Nephron (organoid): ENCODE results near the gene MLXIP.
A peak's percentile ranks its signal among the peaks of the same experiment; 100 is the strongest.
"Not testable (repeated sequence)": the region's sequence is repeated elsewhere in the genome, so short reads cannot be mapped to it uniquely, and the experiment has no call there.

Source experiments
- H3K27ac Mint-ChIP-seq, 3 experiments: 2 replicates each; pipeline ENCODE4 v1.8.0; 2020; ENCODE audit warnings: mixed read lengths in 3 of 3, mild to moderate bottlenecking in 2 of 3, moderate library complexity in 1 of 3
- H3K27me3 Mint-ChIP-seq: 2 replicates; pipeline ENCODE4 v1.8.0; 2021; ENCODE audit warnings: low read depth, mild to moderate bottlenecking, moderate library complexity, mixed read lengths
- H3K36me3 Mint-ChIP-seq: 2 replicates; pipeline ENCODE4 v1.8.0; 2020; ENCODE audit warnings: low read depth, mixed read lengths
- H3K4me1 Mint-ChIP-seq: 2 replicates; pipeline ENCODE4 v1.8.0; 2020; ENCODE audit warnings: mixed read lengths
- H3K4me3 Mint-ChIP-seq, 3 experiments: 2 replicates each; pipeline ENCODE4 v1.8.0; 2020; ENCODE audit warnings: mild to moderate bottlenecking in 3 of 3, mixed read lengths in 3 of 3, moderate library complexity in 2 of 3
- H3K9me3 Mint-ChIP-seq: 2 replicates; pipeline ENCODE4 v1.8.0; 2020; ENCODE audit warnings: mixed read lengths
- TF ChIP-seq, protein P1 (sequence below), 3 experiments: fragments of 200-600 bp; sonication (generic); IDR thresholded peaks; one replicate each; pipeline ENCODE4 v1.5.0; 2021; ENCODE audit warnings: antibody characterized with exemption in 3 of 3; ENCODE audit not compliant: unreplicated experiment in 3 of 3

Gene MLXIP

GRCh38 chr12:122117979-122118378 lies 39.4 kb downstream of the MLXIP start:
- H3K4me1 Mint-ChIP-seq, result peaks cover 12% of the 10 kb centered on the region
- H3K36me3 Mint-ChIP-seq, result no peaks in the 10 kb centered on the region
- H3K27me3 Mint-ChIP-seq, result no peaks in the 10 kb centered on the region
- H3K9me3 Mint-ChIP-seq, result no peaks in the 10 kb centered on the region
- H3K27ac Mint-ChIP-seq, result peak overlapping the region in 1 of 3 experiments; percentile 30
- TF ChIP-seq, protein P1, sequence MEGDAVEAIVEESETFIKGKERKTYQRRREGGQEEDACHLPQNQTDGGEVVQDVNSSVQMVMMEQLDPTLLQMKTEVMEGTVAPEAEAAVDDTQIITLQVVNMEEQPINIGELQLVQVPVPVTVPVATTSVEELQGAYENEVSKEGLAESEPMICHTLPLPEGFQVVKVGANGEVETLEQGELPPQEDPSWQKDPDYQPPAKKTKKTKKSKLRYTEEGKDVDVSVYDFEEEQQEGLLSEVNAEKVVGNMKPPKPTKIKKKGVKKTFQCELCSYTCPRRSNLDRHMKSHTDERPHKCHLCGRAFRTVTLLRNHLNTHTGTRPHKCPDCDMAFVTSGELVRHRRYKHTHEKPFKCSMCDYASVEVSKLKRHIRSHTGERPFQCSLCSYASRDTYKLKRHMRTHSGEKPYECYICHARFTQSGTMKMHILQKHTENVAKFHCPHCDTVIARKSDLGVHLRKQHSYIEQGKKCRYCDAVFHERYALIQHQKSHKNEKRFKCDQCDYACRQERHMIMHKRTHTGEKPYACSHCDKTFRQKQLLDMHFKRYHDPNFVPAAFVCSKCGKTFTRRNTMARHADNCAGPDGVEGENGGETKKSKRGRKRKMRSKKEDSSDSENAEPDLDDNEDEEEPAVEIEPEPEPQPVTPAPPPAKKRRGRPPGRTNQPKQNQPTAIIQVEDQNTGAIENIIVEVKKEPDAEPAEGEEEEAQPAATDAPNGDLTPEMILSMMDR (IDR thresholded peaks at IDR 0.05; ENCODE audit: unreplicated experiment in 3 of 3), result no peak
- H3K4me3 Mint-ChIP-seq, result no peak overlapping the region

- not testable (repeated sequence) for H3K4me3 Mint-ChIP-seq, H3K27me3 Mint-ChIP-seq, H3K9me3 Mint-ChIP-seq, H3K36me3 Mint-ChIP-seq
- Mint-ChIP-seq H3K4me1 (peaks cover 17% of the 10 kb centered on the region), H3K27ac (peak overlapping the region; percentile 59 to 68 (median 68))
Measured at GRCh38 chr12:122121341-122121740, 42.8 kb downstream of the MLXIP start.

GRCh38 chr12:122121745-122122144 lies 43.2 kb downstream of the MLXIP start:
- peaks cover 17% of the 10 kb centered on the region for H3K4me1 Mint-ChIP-seq
- no peaks in the 10 kb centered on the region for H3K9me3 Mint-ChIP-seq
- TF ChIP-seq, protein P1 (IDR thresholded peaks at IDR 0.05; ENCODE audit: unreplicated experiment in 3 of 3), result no peak

GRCh38 chr12:122123051-122123760 lies 44.6 kb downstream of the MLXIP start:
- Mint-ChIP-seq H3K36me3 (peaks cover 7% of the 10 kb centered on the region), H3K27ac (peak overlapping the region; percentile 33 to 67 (median 43)), H3K4me1 (peaks cover 13% of the 10 kb centered on the region), H3K9me3 (no peaks in the 10 kb centered on the region), H3K4me3 (no peak overlapping the region), H3K27me3 (no peaks in the 10 kb centered on the region)
- TF ChIP-seq, protein P1 (IDR thresholded peaks at IDR 0.05; ENCODE audit: unreplicated experiment in 3 of 3), result peak; percentile 83 to 86 (median 85)

More at GRCh38 chr12:122121745-122122144, 43.2 kb downstream of the MLXIP start:
- peak overlapping the region; percentile 59 to 68 (median 68) for H3K27ac Mint-ChIP-seq
- peaks cover 5% of the 10 kb centered on the region for H3K36me3 Mint-ChIP-seq
- no peaks in the 10 kb centered on the region for H3K27me3 Mint-ChIP-seq
- no peak overlapping the region for H3K4me3 Mint-ChIP-seq

DNA sequence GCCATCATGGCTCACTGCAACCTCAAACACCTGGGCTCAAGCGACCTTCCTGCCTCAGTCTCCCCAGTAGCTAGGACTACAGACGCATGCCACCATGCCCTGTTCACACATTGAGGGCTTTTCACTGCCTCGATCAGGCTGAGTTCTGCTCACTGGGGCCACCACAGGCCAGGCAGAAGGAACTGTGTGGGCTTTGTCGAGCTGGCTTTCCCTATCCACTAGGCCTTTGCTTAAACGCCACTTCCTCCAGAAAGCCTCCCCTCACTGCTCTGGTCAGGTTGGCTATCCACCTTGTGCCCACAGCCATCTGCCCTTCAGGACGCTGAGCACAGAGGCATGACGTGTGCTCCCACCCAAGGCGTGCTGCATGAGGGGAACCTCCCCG lies 45.2 kb downstream of the MLXIP start:
- Mint-ChIP-seq H3K27ac (peak overlapping the region in 1 of 3 experiments; percentile 43), H3K4me3 (no peak overlapping the region), H3K9me3 (no peaks in the 10 kb centered on the region), H3K36me3 (peaks cover 9% of the 10 kb centered on the region), H3K4me1 (peaks cover 13% of the 10 kb centered on the region), H3K27me3 (no peaks in the 10 kb centered on the region)
- TF ChIP-seq, protein P1 (IDR thresholded peaks at IDR 0.05; ENCODE audit: unreplicated experiment in 3 of 3), result no peak

- TF ChIP-seq, protein P1 (IDR thresholded peaks at IDR 0.05; ENCODE audit: unreplicated experiment in 3 of 3), result no peak
- H3K4me1 Mint-ChIP-seq, result peaks cover 13% of the 10 kb centered on the region
Measured at GRCh38 chr12:122124370-122124769, 45.8 kb downstream of the MLXIP start.

More at GRCh38 chr12:122124370-122124769, 45.8 kb downstream of the MLXIP start:
- Mint-ChIP-seq H3K27ac (no peak overlapping the region), H3K36me3 (peaks cover 9% of the 10 kb centered on the region), H3K4me3 (no peak overlapping the region), H3K9me3 (no peaks in the 10 kb centered on the region), H3K27me3 (no peaks in the 10 kb centered on the region)
